Bronchial epithelial cell (primary cell): Measurements from ENCODE around the gene ST8SIA5. TPM values are rescaled to one million over a fixed set of nuclear protein-coding genes. Genes with fewer than 3 reads are reported as not detected.

Source experiments
- DNase-seq: peaks from one replicate; pipeline ENCODE4 v3.0.0-alpha.2; 2010; ENCODE audit warnings: low read depth
- FAIRE-seq: peaks from 2 replicates; lab custom pipeline; 2011; peaks lifted over from hg19 to GRCh38; lab: Jason Lieb, UNC
- H3K27me3 ChIP-seq: 2 replicates; pipeline ENCODE4 v1.5.1; 2011; ENCODE audit warnings: low read length; ENCODE audit not compliant: control insufficient read depth, insufficient read depth
- H3K36me3 ChIP-seq: 2 replicates; pipeline ENCODE4 v1.5.1; 2011; ENCODE audit warnings: low read length; ENCODE audit not compliant: control insufficient read depth, insufficient read depth
- H3K4me3 ChIP-seq: 2 replicates; pipeline ENCODE4 v1.5.1; 2011; ENCODE audit warnings: mild to moderate bottlenecking, low read depth, low read length, control low read depth
- total RNA-seq: library from RNA; depleted of rRNA; stranded (reverse); fragments of >200 nt; gene quantifications from 2 replicates; pipeline ENCODE4 v1.2.1, GENCODE V29; 2014
- TF ChIP-seq, protein P1 (sequence below): IDR thresholded peaks from 2 replicates; pipeline ENCODE4 v1.5.1; 2011; ENCODE audit warnings: mild to moderate bottlenecking, moderate library complexity, low read length, control low read depth, inconsistent platforms; ENCODE audit not compliant: insufficient read depth, severe bottlenecking

Gene ST8SIA5
- total RNA-seq, 1 donor from 2014 or later: not detected

DNA sequence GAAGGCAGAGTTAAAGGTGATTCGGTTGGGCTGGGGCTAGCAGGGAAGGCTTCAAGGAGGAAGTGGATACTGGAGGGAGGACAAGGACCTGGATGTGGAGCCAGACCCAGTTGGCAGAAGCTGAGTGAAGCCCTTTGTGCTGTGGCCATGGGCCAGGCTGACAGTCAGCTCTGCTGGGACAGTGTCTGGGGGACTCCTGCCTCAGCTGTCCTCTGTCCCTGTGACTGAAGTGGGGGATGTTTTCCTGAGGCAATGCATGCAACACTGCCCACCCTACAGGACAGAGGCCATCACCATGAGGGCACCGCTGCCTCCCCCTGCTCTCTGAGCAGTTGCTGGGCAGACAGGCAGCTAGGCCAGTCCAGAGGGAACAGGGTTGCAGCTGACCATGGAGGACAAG lies 40.0 kb downstream of the ST8SIA5 start:
- Histone ChIP-seq H3K36me3 (no peaks in the 10 kb centered on the region), H3K27me3 (no peaks in the 10 kb centered on the region), H3K4me3 (no peak overlapping the region)
- TF ChIP-seq, protein P1, sequence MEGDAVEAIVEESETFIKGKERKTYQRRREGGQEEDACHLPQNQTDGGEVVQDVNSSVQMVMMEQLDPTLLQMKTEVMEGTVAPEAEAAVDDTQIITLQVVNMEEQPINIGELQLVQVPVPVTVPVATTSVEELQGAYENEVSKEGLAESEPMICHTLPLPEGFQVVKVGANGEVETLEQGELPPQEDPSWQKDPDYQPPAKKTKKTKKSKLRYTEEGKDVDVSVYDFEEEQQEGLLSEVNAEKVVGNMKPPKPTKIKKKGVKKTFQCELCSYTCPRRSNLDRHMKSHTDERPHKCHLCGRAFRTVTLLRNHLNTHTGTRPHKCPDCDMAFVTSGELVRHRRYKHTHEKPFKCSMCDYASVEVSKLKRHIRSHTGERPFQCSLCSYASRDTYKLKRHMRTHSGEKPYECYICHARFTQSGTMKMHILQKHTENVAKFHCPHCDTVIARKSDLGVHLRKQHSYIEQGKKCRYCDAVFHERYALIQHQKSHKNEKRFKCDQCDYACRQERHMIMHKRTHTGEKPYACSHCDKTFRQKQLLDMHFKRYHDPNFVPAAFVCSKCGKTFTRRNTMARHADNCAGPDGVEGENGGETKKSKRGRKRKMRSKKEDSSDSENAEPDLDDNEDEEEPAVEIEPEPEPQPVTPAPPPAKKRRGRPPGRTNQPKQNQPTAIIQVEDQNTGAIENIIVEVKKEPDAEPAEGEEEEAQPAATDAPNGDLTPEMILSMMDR: no peak
- FAIRE-seq (peak; percentile 75), DNase-seq (no peak)

DNA sequence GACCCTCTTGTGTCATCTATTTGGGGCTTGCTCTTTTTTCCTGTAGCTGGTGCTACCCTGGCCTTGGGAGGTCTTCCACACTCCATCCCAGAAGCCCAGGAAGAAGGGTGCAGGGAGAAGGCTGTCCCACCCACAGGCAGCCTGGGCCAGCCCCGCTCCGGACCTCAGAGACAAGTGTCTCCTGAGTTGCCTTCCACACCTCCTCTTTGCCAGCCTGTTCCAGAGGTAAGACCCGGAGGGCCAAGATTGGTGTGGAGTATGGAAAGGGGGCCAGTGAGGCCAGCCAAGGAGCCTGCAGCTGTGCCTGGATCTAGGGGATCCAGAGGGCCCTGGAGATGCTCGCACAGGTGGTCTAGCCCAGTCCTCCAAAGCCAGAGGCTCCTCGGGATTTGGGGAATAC lies 40.5 kb downstream of the ST8SIA5 start:
- no peak overlapping the region for H3K4me3 ChIP-seq
- DNase-seq (no peak), FAIRE-seq (no peak)
- TF ChIP-seq, protein P1: no peak
- no peaks in the 10 kb centered on the region for H3K36me3 ChIP-seq
- no peaks in the 10 kb centered on the region for H3K27me3 ChIP-seq

DNA sequence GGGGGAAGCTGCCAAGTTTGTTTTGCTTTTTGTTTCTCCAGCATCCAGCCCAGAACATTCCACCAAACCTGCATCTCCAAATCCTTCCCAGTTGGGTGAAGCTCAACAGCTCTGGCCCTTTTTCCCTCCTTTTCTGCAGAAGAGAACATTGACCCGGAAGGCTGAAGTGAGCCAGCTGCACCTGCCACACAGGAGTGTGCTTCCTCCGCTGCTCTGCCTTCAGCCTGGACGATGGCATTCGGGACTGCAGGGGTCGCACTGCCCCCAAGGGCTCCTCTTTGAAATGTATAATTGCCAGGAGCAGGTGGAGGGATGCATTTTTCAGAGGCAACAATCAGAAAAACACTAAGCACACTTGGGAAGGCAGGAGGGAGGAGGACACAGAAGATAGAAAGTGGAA lies 41.8 kb downstream of the ST8SIA5 start:
- no peak overlapping the region for H3K4me3 ChIP-seq
- DNase-seq: no peak
- no peak for FAIRE-seq
- TF ChIP-seq, protein P1: no peak
- H3K27me3 ChIP-seq: no peaks in the 10 kb centered on the region
- no peaks in the 10 kb centered on the region for H3K36me3 ChIP-seq

DNA sequence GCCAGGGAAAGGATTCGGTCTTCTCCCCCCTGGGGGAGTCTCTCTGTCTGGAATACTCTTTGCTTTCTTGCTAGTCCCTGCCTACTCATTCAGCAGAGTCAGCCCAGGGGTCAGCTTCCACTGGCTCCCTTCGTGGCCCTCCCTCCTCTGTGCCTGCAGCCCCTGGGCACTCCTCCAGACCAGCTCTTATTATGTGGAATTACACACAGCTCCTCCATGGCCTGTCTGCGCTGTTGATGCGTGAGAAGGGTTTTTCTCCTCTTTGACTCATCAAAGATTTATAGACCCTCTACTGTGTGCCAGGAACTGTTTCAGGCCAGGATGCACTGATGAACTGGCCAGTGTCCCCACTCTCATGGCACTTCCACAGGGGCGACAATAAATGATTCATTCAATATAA lies 44.4 kb downstream of the ST8SIA5 start:
- Histone ChIP-seq H3K4me3 (no peak overlapping the region), H3K36me3 (no peaks in the 10 kb centered on the region), H3K27me3 (no peaks in the 10 kb centered on the region)
- TF ChIP-seq, protein P1: no peak
- FAIRE-seq (no peak), DNase-seq (no peak)

DNA sequence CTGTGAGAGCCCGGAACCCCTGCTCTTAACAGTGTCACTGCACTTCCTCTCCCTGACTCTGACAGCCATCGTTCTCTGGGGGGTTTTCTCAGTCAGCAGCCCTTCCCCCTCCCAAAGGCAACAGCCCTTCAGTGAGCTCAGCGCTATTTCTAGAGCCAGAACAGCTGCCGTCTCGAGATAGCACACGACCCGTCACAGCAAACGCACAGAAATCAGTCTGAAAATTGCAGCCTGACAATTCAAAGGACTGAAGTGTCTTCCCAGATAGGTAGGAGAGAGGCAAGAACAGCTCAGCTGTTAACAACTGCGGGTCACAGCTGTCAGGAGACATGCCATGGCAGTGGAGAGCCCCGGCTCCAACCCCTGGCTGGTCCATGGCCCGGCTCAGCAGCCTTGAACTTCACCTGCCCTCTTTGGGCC lies 45.4 kb downstream of the ST8SIA5 start:
- TF ChIP-seq, protein P1: no peak
- DNase-seq: no peak
- no peak overlapping the region for H3K4me3 ChIP-seq
- no peaks in the 10 kb centered on the region for H3K27me3 ChIP-seq
- FAIRE-seq: no peak
- no peaks in the 10 kb centered on the region for H3K36me3 ChIP-seq

DNA sequence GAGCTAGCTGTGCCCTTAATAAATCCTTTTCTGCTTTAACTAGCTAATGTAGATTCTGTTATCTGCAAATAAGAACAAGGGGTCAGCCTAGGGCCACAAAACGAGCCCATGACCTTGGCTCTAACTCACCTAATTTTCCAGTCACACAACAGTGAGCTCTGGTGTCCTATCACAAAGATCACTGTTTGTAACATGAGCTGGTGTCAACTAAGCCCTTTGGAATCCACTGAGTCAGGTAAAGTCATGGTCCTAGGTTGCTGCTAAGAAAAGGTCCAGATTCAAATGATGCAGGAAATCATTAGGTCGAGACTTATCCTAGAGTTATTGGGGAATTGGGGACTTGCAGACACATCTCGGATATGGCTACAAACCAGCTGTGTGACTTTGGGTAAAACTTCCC lies 49.9 kb downstream of the ST8SIA5 start:
- FAIRE-seq: peak; percentile 82
- peak; percentile 64 for DNase-seq
- no peaks in the 10 kb centered on the region for H3K27me3 ChIP-seq

More for the DNA sequence above, 49.9 kb downstream of the ST8SIA5 start:
- TF ChIP-seq, protein P1: no peak
- no peak overlapping the region for H3K4me3 ChIP-seq
- no peaks in the 10 kb centered on the region for H3K36me3 ChIP-seq
